Uterus (tissue), 2 donors: ENCODE measurements around the gene TUBB6.

ENCODE experiments used
- CTCF ChIP-seq, 4 experiments: fragments of 200-600 bp in 2 of 4; fragments of 450-650 bp in 2 of 4; sonication (generic) in 2 of 4; IDR thresholded peaks; one replicate each; pipeline ENCODE4 v1.5.1; 2016 to 2019; ENCODE audit warnings: antibody characterized with exemption in 4 of 4, mild to moderate bottlenecking in 2 of 4, moderate library complexity in 1 of 4
- POLR2A ChIP-seq, 2 donors: fragments of 450-650 bp; IDR thresholded peaks; one replicate each; pipeline ENCODE4 v1.6.1; 2016; ENCODE audit warnings: antibody characterized with exemption in 2 of 2, mild to moderate bottlenecking in 1 of 2, moderate library complexity in 1 of 2

GRCh38 chr18:12307701-12308385 is at the start of gene TUBB6:
- TF ChIP-seq POLR2A (IDR thresholded peaks at IDR 0.05), result peak; percentile 72 to 80
- TF ChIP-seq CTCF (IDR thresholded peaks at IDR 0.05), result peak in 2 of 4 experiments; percentile 0 to 15
